Right forelimb (tissue), 1 donor: ENCODE results near the gene TMCC1.
"Not testable (repeated sequence)": the region's sequence is repeated elsewhere in the genome, so short reads cannot be mapped to it uniquely, and the experiment has no call there.

Source experiments
- DNase-seq: peaks from one replicate; pipeline ENCODE4 v3.0.0-alpha.2; 2018

The TMCC1 gene

DNA sequence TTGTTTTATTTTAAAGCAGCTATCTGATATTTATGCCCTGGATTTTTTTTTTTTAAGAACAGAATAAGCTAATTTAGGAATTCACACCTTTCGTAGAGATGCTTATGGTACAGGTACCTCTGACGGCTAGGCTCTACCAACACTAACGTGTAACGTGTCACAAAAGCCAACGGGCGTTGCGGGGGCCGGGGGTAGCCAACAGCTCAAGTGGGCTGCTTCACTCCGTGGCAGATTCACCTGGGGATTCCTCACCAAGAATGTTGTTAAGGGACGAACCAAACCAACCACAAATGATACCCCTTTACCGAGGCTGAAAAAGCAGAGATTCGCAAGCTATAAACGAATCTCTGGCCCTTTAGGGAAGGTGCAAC is 1.0 kb downstream of the TMCC1 start:
- DNase-seq, result no peak

GRCh38 chr3:129890891-129891290 is 2.6 kb downstream of the TMCC1 start:
- DNase-seq, result no peak

GRCh38 chr3:129890125-129890524 is 3.4 kb downstream of the TMCC1 start:
- no peak for DNase-seq

- DNase-seq, result no peak
These were observed 4.7 kb downstream of the TMCC1 start for GRCh38 chr3:129888771-129889170.

- no peak for DNase-seq
These were observed 12.2 kb downstream of the TMCC1 start for GRCh38 chr3:129881261-129881660.

DNA sequence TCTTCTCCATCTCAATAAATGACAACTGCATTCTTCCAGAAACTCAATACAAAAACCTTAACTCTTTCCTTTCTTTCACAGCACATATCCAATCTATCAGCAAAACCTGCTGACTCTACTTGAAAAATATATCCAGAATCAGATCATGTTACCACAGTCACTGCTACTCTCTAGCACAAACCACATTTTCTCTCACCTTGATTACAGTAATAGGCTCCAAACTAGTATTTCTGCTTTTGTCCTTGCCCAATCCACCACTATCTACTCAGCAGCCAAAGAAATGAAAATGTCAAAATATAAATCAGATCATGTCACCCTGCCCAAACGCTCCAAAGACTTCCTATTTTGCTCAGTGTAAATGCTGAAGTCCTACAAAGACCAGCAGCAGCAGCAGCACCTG is 15.2 kb downstream of the TMCC1 start:
- no peak for DNase-seq

GRCh38 chr3:129874479-129874878 is 19.0 kb downstream of the TMCC1 start:
- DNase-seq, result not testable (repeated sequence)

GRCh38 chr3:129868912-129869311 is 24.6 kb downstream of the TMCC1 start:
- no peak for DNase-seq

DNA sequence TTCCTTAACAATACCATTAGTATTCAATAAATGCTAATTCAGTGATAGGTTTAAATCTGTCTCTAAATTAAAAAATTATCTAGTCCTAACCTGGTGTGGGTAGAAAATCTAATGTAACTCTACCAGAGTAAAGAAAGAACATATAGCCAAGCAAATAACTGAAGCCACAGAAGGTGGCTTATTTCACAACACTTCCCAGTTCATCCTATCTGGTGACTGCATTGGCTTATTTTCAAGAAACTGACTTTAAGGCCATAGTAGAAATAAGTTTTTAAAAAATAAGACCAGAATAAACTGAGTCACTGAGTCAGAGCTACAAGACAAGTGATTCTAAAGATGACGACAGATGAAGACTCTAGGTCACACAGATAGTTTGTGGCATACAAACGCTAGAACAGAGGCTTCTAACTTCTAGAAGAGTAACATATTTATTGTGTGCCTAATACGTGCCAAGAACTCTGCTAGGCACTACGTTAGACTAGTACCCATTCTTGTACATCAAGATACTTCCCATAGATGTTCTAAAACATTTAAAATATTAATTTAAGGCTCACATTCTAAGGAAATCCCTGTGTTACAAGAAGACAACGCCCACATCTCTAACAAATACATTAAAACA is 25.9 kb downstream of the TMCC1 start:
- DNase-seq, result no peak

GRCh38 chr3:129865806-129866205 is 27.7 kb downstream of the TMCC1 start:
- no peak for DNase-seq

- DNase-seq, result no peak
These were observed 29.0 kb downstream of the TMCC1 start for GRCh38 chr3:129864519-129864918.

GRCh38 chr3:129859272-129859671 is 34.2 kb downstream of the TMCC1 start:
- no peak for DNase-seq

- DNase-seq, result no peak
These were observed 35.6 kb downstream of the TMCC1 start for GRCh38 chr3:129857899-129858298.

- not testable (repeated sequence) for DNase-seq
These were observed 36.7 kb downstream of the TMCC1 start for GRCh38 chr3:129856790-129857189.

GRCh38 chr3:129855832-129856419 is 37.6 kb downstream of the TMCC1 start:
- DNase-seq, result no peak

DNA sequence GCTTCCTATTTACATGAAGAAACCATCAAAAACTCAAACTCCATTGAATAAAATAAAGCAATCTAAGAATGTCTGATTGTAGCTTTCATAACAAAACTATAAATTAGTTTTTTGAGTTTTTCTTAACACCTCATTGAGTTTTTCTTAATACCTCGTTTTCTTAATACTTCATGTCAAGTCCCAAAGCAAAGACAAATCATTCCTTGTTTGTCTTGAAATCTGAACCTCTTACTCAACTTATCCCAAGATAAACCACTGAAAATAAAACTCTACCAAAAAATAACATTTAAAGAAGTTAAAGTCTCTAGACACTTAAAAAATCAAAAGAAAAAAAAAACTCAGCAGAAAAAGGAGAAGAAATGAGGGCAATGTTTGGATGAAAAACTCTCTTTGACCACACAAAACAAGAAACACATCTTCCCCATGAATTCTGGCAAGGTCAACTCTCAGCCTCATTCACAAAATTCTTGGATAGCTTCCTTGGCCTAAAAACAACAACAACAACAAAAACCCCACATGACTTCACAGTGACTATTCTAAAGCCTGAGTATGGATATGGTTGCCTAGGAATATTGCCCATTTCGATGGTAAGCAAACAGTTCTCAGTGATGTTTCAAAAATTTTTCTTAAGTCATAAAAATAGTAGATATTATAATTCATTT is 38.2 kb downstream of the TMCC1 start:
- no peak for DNase-seq

DNA sequence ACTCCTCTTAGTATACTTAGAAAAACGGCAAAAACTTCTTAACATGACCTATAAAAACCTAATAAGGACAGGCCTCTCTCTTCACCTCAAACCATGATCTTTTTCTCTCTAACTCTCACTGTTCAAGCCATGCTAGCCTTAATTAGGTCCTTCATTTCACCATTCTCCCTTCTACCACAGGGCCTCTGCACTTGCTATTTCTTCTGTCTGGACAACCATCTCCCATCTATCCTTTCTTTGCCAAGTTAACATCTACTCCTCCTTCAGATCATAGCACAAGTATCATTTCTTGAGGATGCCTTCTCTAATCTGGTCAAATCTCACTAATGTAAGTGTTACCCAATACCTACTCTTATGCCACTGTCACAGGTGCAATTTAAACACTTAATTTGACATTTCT is 39.1 kb downstream of the TMCC1 start:
- no peak for DNase-seq

DNA sequence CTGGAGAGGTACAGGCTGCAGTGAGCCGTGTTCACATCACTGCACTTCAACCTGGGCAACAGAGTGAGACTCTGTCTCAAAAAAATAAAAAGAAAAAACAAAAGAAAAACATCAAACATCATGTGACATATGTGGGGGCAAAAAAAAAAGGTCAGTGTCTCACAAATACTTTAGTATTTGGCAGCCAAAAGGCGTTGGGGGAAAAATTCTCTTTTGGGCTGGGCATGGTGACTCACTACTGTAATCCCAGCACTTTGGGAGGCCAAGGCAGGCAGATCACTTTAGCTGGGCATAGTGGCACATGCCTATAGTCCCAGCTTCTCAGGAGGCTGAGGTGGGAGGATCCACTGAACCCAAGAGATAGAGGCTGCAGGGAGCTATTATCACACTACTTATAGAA is 47.6 kb downstream of the TMCC1 start:
- DNase-seq, result no peak

DNA sequence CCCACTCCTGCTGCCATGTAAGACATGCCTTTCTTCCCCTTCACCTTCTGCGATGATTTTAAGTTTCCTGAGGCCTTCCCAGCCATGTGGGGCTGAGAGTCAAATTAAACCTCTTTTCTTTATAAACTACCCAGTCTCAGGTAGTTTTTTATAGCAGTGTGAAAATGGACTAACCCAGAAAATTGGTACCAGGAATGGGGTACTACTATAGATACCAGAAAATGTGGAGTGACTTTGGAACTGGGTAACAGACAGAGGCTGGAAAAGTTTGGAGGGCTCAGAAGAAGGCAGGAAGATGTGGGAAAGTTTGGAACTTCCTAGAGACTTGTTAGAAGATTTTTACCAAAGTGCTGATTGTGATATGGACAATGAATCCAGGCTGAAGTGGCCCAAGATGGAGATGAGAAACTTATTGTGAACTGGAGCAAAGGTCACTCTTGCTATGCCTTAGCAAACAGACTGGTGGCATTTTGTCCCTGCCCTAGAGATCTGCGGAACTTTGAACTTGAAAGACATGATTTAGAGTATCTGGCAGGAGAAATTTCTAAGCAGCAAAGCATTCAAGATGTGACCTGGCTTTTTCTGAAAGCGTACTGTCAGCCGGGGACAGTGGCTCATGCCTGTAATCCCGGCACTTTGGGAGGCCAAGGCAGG is 52.7 kb downstream of the TMCC1 start:
- no peak for DNase-seq

- no peak for DNase-seq
These were observed 55.4 kb downstream of the TMCC1 start for GRCh38 chr3:129838086-129838485.

DNA sequence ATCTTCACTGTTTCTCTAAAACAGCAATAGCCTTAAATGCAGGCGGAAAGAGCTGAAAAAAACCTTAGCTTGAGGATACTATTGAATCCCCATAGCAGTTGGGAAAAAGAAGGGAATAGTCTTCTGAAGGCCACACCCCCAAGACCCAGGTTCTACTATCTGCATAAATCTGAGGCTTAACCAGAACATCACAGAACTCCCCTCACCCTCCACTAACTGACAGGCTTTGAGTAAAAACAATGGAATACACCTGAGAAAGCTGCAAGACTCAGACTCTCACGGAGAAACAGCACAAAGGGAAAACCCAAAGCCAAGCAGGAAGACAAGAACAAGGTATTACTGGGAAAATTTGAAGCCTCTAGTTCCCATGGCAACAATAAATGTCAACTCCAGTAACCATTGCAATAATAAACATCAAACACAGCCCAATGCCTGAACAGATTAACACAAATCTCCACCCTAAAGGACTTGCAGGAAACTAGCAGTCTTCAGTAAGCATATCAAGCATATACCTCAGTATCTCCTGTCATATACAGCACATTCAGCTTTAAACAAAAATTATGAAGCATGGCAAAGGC is 56.4 kb downstream of the TMCC1 start:
- DNase-seq, result no peak

DNA sequence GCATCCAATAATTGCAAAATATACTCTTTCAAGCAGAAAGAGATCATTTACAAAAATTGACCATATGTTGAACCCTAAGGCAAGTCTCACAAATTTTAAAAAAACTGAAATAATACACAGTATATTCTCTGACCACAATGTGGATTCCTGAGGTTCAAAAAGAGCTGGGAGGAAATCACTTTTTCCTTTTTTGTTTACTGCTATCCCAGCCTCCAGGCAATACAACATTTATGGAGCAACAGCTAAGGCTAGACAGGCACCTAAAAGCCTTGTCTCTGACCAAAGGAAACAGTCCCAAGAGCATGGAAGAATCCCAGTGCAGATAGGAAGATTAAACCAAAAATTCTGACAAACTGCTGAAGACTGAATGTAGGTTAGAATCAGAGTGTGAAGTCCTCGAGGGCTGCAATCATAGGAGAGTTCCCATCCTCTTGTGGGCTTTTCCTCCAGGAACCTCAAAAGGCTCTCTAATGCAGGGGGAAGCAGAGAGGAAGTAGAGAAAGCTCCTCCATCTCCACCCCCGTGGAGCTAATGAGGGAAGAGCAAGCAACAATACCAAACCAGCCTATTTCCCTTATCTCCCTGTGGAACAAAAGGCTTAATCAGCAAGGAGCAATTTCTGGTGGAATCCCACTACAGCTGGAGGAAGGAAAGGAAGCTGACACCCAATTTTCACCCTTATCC is 57.0 kb downstream of the TMCC1 start:
- no peak for DNase-seq

GRCh38 chr3:129835198-129835597 is 58.3 kb downstream of the TMCC1 start:
- DNase-seq, result no peak
